ENCODE results near the gene CTLA4.

DNA sequence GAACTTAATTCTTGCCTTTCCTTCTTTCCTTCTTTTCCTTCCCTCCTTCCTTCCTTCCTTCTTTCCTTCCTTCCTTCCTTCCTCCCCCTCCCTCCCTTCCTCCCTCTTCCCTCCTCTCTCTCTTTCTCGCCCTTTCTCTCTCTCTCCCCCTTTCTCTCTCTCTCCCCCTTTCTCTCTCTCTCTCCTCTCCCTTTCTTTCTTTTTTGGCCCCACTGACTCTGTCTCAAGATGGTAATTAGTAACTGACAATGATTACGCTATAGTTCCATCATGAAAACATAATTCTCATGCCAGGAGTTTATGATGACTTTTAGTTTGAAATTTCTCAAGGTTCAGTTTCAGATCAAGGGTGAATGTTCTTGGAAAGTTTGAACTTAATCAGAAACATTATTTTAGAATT lies 14.8 kb upstream of the CTLA4 start:
- TF ChIP-seq, protein P1, sequence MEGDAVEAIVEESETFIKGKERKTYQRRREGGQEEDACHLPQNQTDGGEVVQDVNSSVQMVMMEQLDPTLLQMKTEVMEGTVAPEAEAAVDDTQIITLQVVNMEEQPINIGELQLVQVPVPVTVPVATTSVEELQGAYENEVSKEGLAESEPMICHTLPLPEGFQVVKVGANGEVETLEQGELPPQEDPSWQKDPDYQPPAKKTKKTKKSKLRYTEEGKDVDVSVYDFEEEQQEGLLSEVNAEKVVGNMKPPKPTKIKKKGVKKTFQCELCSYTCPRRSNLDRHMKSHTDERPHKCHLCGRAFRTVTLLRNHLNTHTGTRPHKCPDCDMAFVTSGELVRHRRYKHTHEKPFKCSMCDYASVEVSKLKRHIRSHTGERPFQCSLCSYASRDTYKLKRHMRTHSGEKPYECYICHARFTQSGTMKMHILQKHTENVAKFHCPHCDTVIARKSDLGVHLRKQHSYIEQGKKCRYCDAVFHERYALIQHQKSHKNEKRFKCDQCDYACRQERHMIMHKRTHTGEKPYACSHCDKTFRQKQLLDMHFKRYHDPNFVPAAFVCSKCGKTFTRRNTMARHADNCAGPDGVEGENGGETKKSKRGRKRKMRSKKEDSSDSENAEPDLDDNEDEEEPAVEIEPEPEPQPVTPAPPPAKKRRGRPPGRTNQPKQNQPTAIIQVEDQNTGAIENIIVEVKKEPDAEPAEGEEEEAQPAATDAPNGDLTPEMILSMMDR (IDR thresholded peaks at IDR 0.05) = no peak
- no peak for TF ChIP-seq EP300 (IDR thresholded peaks at IDR 0.05)
- no peak for TF ChIP-seq POLR2A (IDR thresholded peaks at IDR 0.05; ENCODE audit: low read depth)
- TF ChIP-seq POLR2AphosphoS5 (IDR thresholded peaks at IDR 0.05) = no peak

Measured in esophagus muscularis mucosa (tissue), 4 donors.